Activated CD4-positive, alpha-beta T cell treated with anti-CD3 and anti-CD28 coated beads, Interleukin-2, amount 10 ng/mL, durations not matched to agents 7 days and 5 days (primary cell): ENCODE results near the gene DNAJC8. TPM values are rescaled to one million over a fixed set of nuclear protein-coding genes. Genes with fewer than 3 reads are reported as not detected.

Experiments used
- CTCF ChIA-PET: fragments of 350-600 bp; sonication (Branson Sonifier 250); formaldehyde crosslinking; loops from one replicate; lab custom pipeline; 2021; ENCODE audit warnings: antibody characterized with exemption; lab: Charles Lee
- POLR2A ChIA-PET: fragments of 350-600 bp; sonication (Branson Sonifier 250); formaldehyde crosslinking; loops from one replicate; lab custom pipeline; 2021; ENCODE audit warnings: antibody characterized with exemption; lab: Charles Lee
- DNase-seq: peaks from one replicate; pipeline ENCODE4 v3.0.0-alpha.2; 2020
- H3K27ac Mint-ChIP-seq: one replicate; pipeline ENCODE4 v1.8.0; 2021; ENCODE audit warnings: mild to moderate bottlenecking, moderate library complexity, mixed read lengths
- H3K27me3 Mint-ChIP-seq: one replicate; pipeline ENCODE4 v1.8.0; 2021; ENCODE audit warnings: mixed read lengths
- H3K36me3 Mint-ChIP-seq: one replicate; pipeline ENCODE4 v1.8.0; 2021; ENCODE audit warnings: low read depth, mixed read lengths
- H3K4me1 Mint-ChIP-seq: one replicate; pipeline ENCODE4 v1.8.0; 2021; ENCODE audit warnings: mixed read lengths
- H3K4me3 Mint-ChIP-seq: one replicate; pipeline ENCODE4 v1.8.0; 2021; ENCODE audit warnings: mild to moderate bottlenecking, moderate library complexity, mixed read lengths
- H3K9me3 Mint-ChIP-seq: one replicate; pipeline ENCODE4 v1.8.0; 2021; ENCODE audit warnings: mixed read lengths
- total RNA-seq, 2 experiments: library from RNA; stranded (reverse); gene quantifications; one replicate each; pipeline ENCODE4 v1.2.3, GENCODE V29; 2021

DNAJC8 gene
- total RNA-seq, 2 experiments from 2014 or later = 110 to 128 TPM

GRCh38 chr1:28155628-28156027, 77.2 kb downstream of the DNAJC8 start:
- H3K9me3 Mint-ChIP-seq = no peaks in the 10 kb centered on the region
- H3K4me3 Mint-ChIP-seq = no peak overlapping the region
- ChIA-PET POLR2A (no interaction called here), CTCF (interaction anchor here (0.9 kb wide), 1 partner anchor 11 kb away, joined by 3 read pairs; no protein-coding TSS in a partner anchor)
- DNase-seq = no peak
- H3K36me3 Mint-ChIP-seq = no peaks in the 10 kb centered on the region
- no peak overlapping the region for H3K27ac Mint-ChIP-seq
- peaks cover 40% of the 10 kb centered on the region for H3K27me3 Mint-ChIP-seq
- peaks cover 1% of the 10 kb centered on the region for H3K4me1 Mint-ChIP-seq

- no peak overlapping the region for H3K27ac Mint-ChIP-seq
- ChIA-PET POLR2A (interaction anchor here (0.7 kb wide), 1 partner anchor 41 kb away, joined by 3 read pairs; no protein-coding TSS in a partner anchor), CTCF (interaction anchor here (0.7 kb wide), 1 partner anchor 7 kb away, joined by 6 read pairs; no protein-coding TSS in a partner anchor)
- no peaks in the 10 kb centered on the region for H3K36me3 Mint-ChIP-seq
- no peak for DNase-seq
- H3K4me1 Mint-ChIP-seq = peaks cover 1% of the 10 kb centered on the region
- H3K27me3 Mint-ChIP-seq = peaks cover 41% of the 10 kb centered on the region
- no peak overlapping the region for H3K4me3 Mint-ChIP-seq
- H3K9me3 Mint-ChIP-seq = no peaks in the 10 kb centered on the region
Observed at GRCh38 chr1:28154078-28154594, 78.7 kb downstream of the DNAJC8 start.

Other genes with a start within 250 kb of the DNAJC8 start
- 10 to 100 TPM; 27.8 to 30.7 TPM for gene EYA3, start 144.4 kb downstream of the DNAJC8 start, total RNA-seq
- under 1 TPM; 0.20 to 0.56 TPM for gene PTAFR, start 56.3 kb downstream of the DNAJC8 start, total RNA-seq
- 100 to 1,000 TPM; 172 to 189 TPM for gene ATP5IF1, start 3.1 kb upstream of the DNAJC8 start, total RNA-seq
- 10 to 100 TPM; 11.7 to 11.8 TPM for gene SESN2, start 26.5 kb upstream of the DNAJC8 start, total RNA-seq
- 10 to 100 TPM; 22.7 to 23.7 TPM for gene MED18, start 96.0 kb upstream of the DNAJC8 start, total RNA-seq
- 10 to 100 TPM; 29.0 to 34.9 TPM for gene PHACTR4, start 136.7 kb upstream of the DNAJC8 start, total RNA-seq